ENCODE measurements around the gene PSMG2.

The PSMG2 gene, protein sequence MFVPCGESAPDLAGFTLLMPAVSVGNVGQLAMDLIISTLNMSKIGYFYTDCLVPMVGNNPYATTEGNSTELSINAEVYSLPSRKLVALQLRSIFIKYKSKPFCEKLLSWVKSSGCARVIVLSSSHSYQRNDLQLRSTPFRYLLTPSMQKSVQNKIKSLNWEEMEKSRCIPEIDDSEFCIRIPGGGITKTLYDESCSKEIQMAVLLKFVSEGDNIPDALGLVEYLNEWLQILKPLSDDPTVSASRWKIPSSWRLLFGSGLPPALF

GRCh38 chr18:12702221-12703095, at the start of gene PSMG2, which contains the start of gene CEP76:
PSMG2 (plus strand) TSS chr18:12703042; CDS start chr18:12703108, 66 bp downstream.
CEP76 (minus strand) TSS chr18:12702723; CDS start chr18:12702548, 175 bp downstream.
- DNase-seq (ENCODE audit: low spot score) = peak; percentile 89

- DNase-seq (ENCODE audit: low spot score) = no peak
Observed at GRCh38 chr18:12654971-12655370, 47.9 kb upstream of the PSMG2 start.

DNA sequence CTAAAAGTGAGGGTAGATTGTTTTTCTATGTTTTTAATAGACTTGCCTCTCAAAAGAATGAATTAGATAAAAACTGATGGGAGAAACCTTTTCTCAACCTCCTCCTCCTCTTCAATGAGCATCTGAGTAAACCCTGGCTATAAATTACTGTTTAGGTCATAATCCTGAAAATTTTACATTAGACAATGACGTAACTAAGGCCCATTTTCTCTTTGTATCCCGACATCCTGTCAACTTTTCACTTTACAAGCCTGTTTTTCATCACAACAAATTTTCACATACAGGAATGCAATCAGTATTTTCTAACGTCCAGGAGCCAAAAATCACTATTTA, 46.3 kb upstream of the PSMG2 start:
- no peak for DNase-seq (ENCODE audit: low spot score)

GRCh38 chr18:12656938-12657683, 45.7 kb upstream of the PSMG2 start:
- peak; percentile 42 for DNase-seq (ENCODE audit: low spot score)

DNA sequence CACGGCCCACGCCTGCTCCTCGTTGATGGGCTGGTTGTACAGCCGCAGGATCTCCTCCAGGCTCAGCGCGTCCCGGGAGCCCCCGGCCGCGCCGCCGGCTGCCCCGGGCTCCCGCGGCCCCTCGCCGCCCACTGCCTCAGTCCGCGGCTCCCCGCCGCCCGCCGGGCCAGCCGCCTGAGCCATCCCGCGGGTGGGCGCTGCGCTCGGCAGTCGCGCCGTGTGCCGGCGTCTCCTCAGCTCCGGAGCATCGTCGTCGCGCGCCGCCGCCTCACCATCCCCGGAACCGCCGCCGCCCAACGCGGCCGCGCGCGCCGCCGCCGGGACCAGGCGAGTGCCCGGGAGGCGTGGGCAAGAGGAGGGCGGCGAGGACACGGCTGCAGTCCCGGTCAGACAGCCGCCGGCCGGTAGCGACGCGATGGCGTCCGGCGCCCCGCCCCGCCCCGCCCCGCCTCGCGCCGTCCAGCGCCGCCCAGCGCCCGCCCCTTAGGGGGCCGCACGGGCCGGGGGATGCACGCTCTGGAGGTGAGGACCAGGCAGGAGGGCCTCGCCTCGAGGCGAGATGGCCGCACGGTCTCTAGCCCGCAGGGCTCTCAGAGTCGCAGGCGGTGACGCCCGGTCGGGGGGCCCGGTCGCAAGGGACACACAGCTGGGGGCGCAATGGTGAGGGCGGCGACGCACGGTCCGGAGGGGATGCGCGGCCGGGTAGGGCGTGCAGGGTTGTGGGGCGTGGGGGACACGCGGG, 45.0 kb upstream of the PSMG2 start, which contains the start of gene SPIRE1:
Gene SPIRE1 (minus strand): TSS at position 424 of the 742 bp plus-strand sequence. CDS start 241 bp downstream, at position 183.
- peak; percentile 77 for DNase-seq (ENCODE audit: low spot score)

GRCh38 chr18:12658426-12659138, 44.3 kb upstream of the PSMG2 start:
- peak; percentile 44 for DNase-seq (ENCODE audit: low spot score)

GRCh38 chr18:12659904-12660605, 42.8 kb upstream of the PSMG2 start:
- DNase-seq (ENCODE audit: low spot score) = peak; percentile 65

DNA sequence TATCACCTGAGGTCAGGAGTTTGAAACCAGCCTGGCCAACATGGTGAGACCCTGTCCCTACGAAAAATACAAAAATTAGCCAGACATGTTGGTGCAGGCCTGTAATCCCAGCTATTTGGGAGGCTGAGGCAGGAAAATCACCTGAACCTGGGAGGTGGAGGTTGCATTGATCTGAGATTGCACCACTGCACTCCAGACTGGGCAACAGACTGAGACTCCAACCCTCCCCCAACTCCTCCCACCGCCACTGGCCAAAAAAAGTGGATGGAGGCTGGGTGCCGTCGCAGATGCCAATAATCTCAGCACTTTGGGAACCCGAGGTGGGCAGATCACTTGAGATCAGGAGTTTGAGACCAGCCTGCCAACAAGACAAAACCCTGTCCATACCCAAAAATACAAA, 34.8 kb upstream of the PSMG2 start:
- no peak for DNase-seq (ENCODE audit: low spot score)

DNA sequence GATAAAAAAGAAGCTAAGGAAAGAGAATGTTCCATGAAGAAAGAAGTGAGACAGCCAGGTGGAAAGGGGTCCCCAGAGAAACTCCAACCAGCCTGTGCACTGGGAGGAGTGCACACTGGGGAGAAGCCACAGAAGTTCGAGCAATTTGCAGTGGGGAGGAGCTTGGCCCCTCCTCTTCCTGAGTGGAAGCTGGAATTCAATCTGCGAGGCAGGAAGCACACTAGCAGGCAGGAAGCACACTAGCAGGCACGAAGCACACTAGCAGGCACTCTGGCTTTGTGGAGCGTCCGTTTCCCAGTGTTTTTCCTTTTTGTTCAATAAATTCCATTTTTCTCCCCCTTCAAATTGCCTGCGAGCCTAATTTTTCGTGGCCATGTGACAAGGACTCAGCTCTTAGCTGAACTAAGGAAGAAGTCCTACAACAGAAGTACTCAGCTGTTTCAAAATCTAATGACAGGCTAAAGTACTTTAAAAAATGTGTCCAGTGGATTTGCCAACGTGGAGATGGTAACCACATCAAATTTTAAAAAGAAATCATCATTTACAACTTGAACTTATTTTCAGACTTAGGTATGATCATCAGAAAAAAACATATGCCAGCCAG, 23.6 kb upstream of the PSMG2 start:
- no peak for DNase-seq (ENCODE audit: low spot score)

- no peak for DNase-seq (ENCODE audit: low spot score)
Observed at GRCh38 chr18:12686100-12686499, 16.7 kb upstream of the PSMG2 start.

GRCh38 chr18:12689256-12689850, 13.5 kb upstream of the PSMG2 start:
- no peak for DNase-seq (ENCODE audit: low spot score)

DNA sequence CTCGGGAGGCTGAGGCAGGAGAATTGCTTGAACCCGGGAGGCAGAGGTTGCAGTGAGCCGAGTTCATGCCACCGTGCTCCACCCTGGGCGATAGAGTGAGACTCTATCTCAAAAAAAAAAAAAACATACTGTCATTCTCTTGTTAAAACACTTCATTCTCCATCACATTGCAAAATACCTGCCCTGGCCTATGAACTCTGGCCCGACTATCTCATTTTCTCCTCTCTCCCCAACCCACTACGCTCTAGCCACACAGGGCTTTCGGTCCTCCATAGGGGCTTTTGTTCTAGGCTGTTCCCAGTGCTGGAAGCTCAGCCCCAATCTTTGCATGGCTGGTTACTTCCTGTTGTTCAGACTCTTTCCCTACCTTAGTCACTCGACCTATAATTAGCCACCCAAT, 10.6 kb upstream of the PSMG2 start:
- DNase-seq (ENCODE audit: low spot score) = no peak

- DNase-seq (ENCODE audit: low spot score) = no peak
Observed at GRCh38 chr18:12694032-12694431, 8.8 kb upstream of the PSMG2 start.

- no peak for DNase-seq (ENCODE audit: low spot score)
Observed at GRCh38 chr18:12699747-12700146, 3.1 kb upstream of the PSMG2 start.

DNA sequence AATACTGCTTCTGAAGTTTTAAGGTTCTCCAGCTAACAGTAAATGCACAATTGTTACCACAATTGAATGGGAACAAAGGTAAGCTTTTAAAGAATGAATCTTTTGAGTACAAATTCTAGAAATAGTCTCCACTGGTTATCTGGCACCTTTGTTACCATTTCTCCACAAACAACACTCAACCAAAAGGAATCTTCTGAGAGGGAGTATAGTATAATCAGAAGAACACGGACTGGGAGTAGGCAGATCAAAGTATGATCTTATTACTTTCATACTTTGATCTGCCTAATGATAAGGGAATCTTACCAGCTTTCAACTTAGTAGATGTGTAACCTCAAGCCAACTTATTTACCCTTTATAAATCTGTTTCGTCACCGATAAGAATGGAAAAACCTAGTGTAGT, 1.7 kb upstream of the PSMG2 start:
- DNase-seq (ENCODE audit: low spot score) = no peak

DNA sequence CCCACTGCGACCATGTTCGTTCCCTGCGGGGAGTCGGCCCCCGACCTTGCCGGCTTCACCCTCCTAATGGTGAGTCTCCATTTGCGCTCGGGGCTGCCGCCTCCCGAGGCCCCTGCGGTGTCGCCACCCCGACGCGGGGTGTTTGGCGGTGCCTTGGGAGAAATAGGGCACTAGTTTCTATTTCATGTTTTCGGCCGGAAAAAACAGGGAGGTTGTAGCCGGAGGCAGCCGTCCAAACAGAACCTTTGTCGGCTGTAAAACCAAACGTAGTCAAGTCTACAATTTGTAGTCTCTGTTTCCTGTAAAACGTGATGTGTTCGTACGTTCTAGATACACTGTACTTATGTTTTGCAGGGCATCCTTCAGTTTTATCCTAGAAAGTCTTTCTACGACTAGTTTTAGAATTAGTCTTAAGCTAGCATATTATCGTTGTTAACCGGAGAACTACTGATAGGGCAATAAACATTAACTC, 290 bp downstream of the PSMG2 start:
- DNase-seq (ENCODE audit: low spot score) = no peak

DNA sequence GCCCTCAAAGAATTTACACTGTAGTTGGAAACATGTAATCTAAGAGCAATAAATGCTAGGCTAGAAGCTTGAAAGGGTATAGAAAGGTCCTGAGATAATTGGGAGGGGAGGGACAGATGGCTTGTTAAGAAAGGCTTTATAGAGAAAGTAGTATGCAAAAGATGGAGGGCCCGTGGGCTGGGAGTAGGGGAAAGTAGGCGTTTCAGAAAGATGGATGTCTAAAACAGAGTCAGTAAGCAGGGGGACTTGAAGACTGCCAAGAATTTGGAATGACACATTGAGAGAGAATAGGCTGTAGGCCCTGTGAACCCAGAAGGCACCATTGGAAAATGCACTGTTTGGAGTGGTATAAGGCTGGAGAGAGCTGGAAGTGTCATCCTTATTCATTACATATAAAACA, 822 bp downstream of the PSMG2 start:
- DNase-seq (ENCODE audit: low spot score) = no peak

GRCh38 chr18:12711446-12711845, 8.6 kb downstream of the PSMG2 start:
- no peak for DNase-seq (ENCODE audit: low spot score)

DNA sequence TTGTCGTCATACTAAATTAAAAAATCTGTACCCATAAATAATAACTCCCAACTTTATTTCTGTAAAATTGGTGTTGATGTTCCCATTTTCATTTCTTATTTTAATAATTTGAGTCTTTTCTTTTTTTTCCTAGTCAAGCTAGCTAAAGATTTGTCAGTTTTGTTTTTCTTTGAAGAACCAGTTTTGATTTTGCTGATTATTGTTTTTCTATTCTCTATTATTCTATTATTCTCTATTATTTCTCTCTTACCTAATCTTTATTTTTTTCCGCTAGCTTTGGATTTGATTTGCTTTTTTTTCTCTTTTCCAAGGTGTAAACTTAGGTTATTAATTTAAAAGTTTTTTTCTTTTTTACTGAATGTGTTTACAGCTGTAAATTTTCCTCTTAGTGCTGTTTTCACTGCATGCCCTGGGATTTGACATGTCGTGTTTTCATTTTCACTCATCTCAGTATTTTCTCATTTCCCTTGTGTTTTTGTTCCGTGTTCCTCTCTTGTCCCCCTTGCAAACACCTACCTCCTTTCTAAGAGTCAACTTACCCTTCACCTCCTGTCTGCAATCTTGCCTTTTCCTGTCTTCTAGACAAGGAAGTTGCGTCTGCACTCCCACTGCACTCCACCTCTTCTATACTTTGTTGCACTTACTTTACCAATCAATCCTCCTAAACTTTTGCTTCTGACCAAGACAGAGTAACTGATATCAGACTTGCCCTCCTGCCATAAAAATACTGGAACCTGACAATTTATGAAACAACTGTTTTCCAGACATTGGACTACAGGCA, 18.8 kb downstream of the PSMG2 start:
- no peak for DNase-seq (ENCODE audit: low spot score)

Measured in putamen (tissue), 1 donor.